ENCODE data around the gene BMP2K.
A peak's percentile ranks its signal among the peaks of the same experiment; 100 is the strongest.

Gene BMP2K

DNA sequence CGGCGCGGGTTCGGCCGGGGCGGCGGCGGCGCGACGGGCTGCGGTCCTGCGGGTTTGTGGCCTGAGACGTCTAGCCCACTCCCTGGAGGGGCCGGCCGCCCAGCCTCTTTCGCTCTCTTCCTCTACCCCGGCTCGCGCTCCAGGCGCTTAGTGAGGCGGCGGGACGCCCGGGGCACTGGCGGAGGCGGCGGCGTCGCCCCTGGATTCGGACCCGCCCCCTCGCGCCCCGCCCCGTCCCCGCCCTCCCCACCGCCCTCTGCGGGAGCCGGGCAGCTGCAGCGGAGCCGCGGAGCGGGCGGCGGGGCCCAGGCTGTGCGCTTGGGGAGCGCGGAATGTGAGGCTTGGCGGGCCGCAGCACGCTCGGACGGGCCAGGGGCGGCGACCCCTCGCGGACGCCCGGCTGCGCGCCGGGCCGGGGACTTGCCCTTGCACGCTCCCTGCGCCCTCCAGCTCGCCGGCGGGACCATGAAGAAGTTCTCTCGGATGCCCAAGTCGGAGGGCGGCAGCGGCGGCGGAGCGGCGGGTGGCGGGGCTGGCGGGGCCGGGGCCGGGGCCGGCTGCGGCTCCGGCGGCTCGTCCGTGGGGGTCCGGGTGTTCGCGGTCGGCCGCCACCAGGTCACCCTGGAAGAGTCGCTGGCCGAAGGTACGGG, at the start of gene BMP2K:
BMP2K (plus strand) TSS at position 272 of the 650 bp plus-strand sequence; CDS start at position 466, 194 bp downstream.
- DNase-seq (ENCODE audit: low spot score): peak; percentile 96

DNA sequence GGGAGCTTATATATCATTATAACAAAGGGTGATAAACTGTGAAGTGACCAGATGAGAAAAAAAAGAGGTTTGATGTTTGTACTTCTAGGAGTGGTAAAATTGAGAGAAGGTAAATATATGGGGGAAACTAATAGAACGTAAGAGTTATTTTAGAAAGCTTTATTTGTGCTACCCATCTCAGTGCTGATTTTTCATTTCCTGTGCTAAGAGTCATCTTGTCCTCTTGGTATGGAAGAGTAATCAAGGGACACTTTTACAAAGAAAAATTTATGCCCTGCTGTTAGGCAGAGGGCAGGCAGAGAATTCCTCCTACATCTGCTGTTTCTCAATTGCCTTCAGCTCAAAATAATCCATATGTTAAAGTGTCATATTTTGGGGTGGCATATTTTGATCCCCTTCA, 49.6 kb upstream of the BMP2K start:
- no peak for DNase-seq (ENCODE audit: low spot score)

DNA sequence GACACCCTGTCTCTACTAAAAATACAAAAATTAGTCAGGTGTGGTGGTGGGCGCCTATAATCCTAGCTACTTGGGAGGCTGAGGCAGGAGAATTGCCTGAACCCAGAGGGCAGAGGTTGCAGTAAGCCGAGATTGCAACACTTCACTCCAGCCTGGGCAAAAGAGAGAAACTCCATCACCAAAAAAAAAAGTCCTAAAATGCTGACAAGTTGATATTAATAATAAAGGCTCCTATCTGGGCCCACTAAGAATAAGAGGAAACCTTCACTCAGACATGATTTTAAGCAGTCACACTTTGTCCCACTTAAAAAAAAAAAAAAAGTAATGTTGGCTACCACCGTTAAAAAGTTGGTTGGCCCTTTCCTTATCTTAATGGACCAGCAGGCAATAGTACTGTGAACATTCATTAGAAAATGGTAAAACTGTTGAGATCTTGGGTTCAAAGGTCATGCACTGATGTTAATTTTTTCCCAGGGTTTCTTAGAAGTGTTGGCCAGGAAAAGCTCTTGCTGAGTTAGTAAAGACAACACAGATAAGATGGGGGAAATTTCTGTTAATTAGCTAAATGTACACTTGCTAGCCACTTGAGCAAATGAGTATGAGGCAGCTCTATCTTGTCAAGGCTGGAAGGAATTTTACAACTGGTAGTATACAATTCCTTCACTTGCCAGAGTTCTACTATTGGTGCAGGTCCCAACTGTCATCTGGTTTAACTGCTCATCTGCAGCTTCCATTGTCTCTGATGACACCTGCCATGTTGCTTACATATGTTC, 43.6 kb upstream of the BMP2K start:
- DNase-seq (ENCODE audit: low spot score): no peak

DNA sequence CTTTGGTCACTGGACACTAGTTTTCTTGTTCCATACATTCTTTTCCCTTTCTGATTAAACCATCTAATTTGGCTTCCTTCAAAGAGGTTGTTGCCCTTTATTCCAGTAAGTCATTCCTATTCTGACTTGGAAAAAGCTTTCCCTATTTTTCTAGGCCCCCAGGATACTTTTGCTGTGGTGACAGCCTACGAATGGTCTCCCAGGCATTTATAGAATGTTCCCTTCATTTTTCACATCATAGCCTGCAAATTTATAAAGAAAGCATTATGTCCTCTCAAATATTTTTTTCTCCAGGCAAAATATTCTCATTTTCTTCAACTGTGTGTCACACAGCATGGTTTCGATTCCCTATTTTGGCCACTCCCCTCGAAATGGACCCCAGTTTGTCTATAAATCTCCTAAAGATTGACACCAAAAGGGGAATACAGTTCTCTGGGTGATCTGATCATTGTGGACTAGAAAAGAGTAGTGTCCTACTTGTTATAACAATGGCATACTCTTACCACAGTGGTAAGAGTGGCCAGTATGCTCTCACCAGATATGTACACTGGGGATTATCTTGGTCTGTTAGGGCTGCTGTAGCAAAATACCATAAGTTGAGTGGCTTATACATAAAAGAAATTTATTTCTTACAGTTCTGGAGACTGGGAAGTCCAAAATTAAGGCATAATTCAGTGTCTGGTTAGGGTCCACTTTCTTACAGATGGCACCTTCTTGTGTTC, 41.5 kb upstream of the BMP2K start:
- no peak for DNase-seq (ENCODE audit: low spot score)

DNA sequence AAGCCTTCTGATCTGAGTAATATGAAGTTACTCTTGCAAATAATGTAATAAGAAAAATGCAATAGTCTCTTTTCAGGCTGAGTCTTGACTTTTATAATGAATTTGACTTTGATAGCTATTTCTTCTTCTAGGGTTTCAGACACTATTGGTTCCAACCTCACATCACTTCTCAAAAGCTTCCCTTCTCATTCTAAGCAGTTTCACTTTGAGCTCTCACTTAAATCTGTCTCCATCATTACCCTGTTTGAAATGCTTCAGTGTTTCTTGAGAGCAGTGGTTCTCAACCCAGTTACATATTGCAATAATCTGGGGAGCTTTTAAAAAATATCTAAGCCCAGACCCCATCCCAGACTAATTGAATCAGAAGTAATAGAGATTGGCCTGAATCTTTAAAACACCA, 40.5 kb upstream of the BMP2K start:
- no peak for DNase-seq (ENCODE audit: low spot score)

DNA sequence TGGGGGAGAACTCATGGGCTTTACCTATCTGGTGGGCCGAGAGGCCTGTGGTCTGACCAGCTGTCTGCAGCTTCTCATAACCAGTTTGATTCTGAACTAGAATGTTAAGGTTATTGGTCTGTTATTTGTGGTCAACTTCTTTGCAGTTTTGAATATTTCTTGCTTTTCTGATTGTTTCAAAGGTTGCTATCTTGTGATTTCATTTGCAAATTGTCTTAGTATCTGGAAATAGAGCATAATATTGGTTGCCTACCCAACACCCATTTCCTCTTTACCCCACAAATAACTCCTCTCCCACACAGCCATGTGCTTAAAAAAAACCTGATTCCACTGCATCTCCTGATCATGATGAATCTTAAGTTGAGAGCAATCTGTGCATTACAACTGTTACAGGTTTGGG, 39.1 kb upstream of the BMP2K start:
- DNase-seq (ENCODE audit: low spot score): no peak

DNA sequence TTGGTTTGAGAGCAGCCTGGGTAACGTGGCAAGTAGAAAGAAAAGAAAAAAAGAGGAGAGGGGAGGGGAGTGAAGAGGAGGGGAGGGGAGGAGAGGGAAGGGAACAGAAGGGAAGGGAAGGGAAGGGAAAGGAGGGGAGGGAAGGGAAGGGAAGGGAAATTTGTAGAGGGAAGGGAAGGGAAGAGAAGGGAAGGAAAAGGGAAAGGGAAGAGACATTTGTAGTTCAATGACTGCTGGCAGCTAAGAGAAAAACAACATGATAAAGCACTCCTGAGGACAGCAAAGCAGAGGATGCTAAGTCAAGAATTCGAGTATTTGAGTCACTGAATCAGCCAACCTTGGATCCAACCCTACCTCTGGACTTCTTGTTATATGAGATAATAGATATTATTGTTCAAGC, 38.2 kb upstream of the BMP2K start:
- DNase-seq (ENCODE audit: low spot score): no peak

DNA sequence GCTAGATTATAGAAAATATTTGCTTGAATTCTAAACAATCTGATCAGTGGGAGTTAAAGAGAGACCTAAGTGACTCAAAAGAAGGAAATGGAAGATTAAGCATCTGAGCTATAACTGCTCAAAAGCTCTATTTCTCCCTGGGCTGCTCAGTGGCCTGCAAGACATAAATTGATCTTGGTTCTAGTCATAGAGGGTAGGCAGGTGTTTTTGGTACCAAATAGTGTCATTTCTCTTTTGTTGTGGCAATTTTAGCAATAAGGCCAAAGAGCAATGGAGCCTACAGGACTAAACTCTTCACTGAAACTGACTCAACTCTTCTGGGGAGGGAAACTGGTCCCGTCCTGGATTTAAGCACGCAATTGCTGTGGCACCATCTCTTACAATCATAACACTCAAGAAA, 33.9 kb upstream of the BMP2K start:
- no peak for DNase-seq (ENCODE audit: low spot score)

DNA sequence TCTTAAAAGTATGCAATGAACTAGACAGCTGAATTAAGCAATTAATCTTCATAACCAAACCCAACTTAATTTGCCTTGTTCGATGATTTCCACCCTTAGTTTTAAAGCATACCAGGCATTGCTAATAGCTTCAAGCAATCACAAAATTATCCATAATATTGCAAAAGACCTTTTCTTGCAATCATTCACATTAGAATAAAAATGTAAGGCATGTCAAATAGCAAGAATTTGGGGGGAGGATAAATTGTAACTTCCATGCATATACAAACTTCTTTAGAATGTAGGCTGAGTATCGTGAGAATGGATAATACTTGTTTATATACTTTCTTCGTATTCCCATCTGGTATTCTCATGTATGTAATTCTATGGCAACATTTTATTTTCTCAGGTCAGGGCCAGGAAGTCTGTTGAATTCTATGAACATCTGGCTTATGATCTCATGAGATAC, 28.7 kb upstream of the BMP2K start:
- no peak for DNase-seq (ENCODE audit: low spot score)

DNA sequence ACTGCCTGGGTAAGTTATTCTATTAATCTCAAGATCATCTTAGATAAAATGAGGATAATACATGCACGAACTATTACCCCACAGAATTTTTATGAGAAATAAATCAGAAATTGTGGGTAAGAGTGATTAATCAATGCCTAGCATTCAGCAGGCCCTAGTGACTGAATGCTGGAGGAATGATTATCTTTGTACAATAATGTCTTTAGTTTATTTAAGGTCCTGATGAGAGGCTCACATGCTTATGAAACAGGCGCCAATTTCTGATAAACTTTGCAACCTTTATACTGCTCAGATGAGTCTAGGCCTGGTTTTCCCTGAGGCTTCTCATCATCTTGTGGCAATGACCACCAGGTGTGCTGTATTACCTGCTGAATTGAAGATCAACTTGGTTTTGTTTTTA, 27.8 kb upstream of the BMP2K start:
- DNase-seq (ENCODE audit: low spot score): no peak

DNA sequence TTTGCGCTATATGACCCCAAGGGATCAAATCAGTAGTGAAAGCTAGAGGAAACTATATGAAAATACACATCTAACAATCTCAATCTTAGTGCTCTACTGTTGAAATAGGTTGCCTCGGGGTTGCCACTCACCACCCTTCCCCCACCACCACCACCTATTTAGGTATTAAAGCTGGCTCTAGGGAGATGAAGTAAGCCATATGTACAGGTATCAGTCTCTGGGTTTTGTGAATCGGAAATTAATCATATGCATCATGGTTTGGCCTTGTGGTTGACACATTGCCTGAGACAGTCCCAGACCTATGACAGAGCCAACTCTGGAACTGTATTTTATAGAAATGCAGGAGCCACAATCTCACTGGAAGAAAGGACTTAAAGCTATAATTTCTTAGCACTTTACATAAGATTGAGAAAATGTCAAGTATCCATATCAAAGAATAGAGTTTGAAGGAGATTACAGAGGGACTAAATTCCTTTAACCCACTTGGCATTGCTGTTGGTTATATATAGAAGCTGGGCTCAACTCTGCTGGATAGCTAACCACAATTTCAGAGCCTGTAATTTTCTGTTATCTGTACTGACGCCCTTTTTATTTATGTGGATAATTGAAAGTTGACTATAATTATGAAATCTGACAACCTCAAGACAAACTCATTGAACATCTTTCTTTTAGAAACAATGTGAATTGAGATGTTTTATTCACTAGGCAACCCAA, 26.7 kb upstream of the BMP2K start:
- DNase-seq (ENCODE audit: low spot score): no peak

DNA sequence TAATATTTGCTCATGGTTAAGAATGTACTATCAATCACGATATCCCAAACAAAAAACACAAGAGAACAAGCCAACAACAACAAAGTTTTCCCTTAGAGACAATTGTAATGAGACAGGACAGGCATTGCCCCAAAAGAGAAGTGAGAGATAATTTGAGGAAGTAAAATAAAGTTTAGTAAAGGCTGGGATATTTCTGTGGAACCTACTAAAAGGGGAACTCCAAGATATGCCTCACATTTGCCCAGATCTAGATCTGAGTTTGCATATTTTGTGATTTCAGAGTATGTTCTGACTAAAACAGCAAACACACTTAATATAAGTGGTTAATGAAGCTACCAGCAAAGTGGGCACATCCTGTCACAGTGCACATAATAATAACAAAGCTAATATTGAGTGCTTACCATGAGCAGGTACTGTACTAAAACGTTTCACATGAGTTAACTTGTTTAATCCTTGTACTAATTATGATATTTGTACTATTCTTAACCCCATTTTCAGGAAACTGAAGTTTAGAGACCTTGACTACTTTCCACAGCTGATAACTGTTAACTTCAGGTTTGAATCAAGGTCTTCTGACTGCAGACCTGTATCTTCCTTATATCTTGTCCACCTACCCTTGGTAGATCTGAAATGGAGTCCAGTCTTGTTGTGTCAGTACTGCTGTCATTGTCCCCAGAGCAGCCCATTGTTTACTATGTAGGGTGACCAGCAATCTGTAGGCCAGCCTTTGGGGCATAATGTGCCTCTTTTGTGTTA, 26.0 kb upstream of the BMP2K start:
- no peak for DNase-seq (ENCODE audit: low spot score)

DNA sequence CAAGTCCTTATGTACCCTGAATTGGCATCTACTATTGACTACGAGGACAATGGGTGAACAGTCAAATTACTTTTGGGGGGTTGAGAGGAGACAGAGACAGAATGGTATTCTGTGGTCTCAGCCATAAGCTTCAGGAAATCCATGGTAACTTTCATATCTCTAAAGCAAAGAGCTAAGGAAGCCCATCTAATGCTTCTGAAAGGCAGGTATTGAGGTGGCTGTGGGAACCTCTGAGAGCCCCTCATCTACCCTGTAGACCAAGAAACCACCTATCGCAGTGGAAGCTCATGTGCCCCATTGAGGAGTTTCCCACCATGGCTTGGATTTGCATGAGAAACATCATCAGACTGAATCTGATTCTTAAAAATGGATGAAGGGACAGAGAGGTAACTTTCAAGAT, 23.1 kb upstream of the BMP2K start:
- no peak for DNase-seq (ENCODE audit: low spot score)

DNA sequence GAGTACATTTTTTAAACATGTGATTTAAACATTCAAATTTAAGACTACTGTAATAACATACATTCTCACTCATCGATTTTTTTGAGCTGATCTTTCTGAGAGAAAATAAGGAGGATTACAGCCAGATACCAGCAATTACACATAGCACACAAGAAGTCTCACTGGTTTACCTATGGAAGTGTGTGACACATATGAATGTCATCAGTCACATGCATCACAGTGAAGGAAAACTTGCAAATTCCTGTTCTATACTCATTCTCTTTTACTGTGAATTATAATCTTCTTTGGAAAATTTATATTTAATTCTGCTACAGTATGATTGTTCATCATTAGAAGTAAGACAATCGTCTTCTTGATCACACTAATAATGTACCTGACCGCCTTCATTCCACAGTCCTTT, 21.3 kb upstream of the BMP2K start:
- no peak for DNase-seq (ENCODE audit: low spot score)

DNA sequence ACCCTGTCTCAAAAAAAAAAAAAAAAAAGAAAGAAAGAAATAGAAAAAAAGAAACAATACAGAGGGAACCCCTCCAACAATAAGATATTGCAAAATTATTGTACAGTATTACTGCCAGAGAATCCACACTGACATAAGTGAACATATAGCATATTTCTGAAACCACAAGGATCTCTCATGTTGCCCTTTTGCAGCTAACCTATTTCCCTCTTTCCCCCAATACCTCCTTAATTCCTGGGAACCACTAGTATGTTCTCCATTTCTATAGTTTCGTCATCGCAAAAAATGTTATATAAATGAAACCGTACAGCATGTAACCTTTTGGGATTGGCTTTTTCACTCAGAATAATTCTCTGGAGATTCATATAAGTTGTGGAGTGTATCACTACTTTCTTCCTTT, 20.0 kb upstream of the BMP2K start:
- no peak for DNase-seq (ENCODE audit: low spot score)

DNA sequence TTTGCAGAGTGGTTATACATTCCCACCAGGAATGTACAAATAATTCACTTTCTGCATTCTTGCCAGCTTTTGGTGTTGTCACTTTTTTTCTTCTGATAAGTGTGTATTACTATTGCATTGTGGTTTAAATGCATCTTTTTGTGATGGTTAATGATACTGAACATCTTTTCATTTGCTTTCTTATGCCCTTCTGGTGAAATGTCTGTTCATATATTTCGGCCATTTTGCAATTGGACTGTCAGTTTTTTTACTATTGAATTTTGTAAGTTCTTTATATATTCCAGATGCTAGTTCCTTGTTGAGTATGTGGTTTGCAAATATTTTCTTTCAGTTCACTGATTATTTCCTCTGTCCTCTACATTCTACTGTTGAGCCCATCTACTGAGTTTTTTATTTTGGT, 19.4 kb upstream of the BMP2K start:
- no peak for DNase-seq (ENCODE audit: low spot score)

DNA sequence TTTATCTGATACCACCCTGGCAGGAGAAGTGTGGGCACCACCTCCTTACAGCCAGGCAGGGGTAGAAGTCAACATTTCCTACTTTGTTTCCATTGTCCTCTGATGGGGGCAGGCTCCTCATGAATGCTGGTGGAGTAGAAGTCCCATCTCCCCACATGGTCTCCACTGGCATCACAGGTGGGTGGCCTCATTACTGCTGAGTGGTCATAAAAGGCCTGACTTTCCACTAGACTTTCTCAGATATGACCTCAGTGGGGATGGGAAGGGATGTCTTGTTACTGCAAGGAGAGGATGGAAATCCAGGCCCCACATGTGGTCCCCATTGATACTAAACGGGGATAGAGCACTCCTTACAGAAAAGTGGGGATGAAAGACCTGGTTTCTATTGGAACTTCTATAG, 18.6 kb upstream of the BMP2K start:
- no peak for DNase-seq (ENCODE audit: low spot score)

DNA sequence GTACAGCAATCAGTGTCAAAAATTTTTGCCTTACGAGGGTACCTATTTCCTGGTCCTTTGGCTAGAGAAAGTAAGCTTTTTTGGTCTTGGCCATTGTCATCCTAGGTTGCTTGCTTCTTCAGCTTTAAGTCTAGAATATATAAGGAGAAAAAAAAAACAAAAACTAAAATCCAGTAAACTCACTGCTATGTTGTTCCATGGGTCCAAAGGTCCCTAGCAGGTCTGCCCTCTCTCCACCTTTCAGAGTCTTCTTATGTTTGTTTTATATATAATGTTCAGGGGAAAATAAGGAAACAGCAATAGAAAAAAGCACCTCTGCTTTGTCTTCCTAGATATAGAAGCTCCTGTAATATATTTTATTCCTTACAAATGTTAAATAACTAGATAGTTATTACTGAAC, 18.1 kb upstream of the BMP2K start:
- no peak for DNase-seq (ENCODE audit: low spot score)

DNA sequence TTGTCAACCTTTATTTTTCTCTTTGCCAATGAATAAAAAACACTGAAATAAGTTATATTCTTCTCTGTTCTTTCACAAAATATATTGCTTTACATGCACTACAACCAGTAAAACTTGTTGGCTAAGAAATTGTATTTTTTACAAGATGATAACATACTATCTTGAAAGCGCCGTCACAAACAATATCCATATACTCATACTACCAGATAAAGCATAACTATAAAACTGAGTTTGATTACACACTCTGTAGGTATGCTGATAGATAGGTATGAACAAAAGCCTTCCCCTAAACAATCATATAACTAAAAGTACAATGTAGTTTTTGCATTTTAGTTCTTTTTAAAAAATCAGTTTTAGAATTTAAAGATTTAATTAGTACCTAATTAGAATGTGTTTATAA, 13.6 kb upstream of the BMP2K start:
- no peak for DNase-seq (ENCODE audit: low spot score)

DNA sequence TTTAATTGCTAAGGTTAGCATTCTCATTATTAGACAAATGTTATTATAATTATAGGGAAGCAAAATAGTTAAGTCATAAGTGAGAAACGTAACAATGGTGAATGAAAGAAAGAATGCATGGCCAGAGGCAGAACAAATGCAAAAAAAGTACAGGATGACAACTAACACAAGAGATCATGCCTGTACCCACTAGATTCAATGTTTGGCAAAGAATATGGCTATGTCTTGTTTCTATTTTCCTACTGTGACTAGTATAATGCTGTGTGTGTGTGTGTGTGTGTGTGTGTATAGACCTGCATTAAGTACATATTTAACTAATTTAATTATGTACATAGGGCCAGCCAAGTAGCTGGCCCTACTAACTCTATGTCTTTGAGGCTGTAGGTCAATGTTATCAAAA, 12.9 kb upstream of the BMP2K start:
- DNase-seq (ENCODE audit: low spot score): no peak

DNA sequence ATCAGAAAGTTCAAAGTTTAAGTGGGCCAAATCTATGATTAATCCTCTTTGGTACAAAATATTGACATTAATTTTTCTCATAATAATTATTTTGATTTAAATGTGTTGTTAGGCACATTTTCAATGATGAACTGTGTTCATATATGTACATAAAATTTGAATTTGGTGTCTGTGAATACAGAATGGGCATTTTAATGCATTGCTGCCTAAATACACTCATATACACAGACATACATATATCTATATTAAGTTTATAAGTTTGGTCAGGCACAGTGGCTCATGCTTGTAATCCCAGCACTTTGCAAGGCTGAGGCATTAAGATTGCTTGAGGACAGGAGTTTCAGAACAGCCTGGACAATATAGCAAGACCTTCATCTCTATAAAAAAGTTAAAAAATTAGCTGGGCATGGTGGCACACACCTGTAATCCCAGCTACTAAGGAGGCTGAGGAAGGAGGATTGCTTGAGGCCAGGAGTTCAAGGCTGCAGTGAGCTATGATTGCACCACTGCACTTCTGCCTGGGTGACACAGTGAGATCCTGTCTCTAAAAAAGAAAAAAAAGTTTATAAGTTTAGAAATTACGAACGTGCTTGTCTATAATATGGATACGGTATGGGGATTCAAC, 12.3 kb upstream of the BMP2K start:
- DNase-seq (ENCODE audit: low spot score): no peak
